ENCODE data around the gene TOPORS.

- no peak for TF ChIP-seq CTCF (IDR thresholded peaks at IDR 0.05)
- TF ChIP-seq POLR2A (IDR thresholded peaks at IDR 0.05), result no peak
Observed at GRCh38 chr9:32573821-32574220, 21.4 kb upstream of the TOPORS start.
